GM20431 (cell line): ENCODE results near the gene ATP1A4.
"Not testable (repeated sequence)": the region's sequence is repeated elsewhere in the genome, so short reads cannot be mapped to it uniquely, and the experiment has no call there.

ENCODE experiments used
- in situ Hi-C: fragments of 300-500 bp; cut with MseI, MboI; formaldehyde crosslinking; loops from one replicate; pipeline ENCODE4 v1.15.0; 2020; ENCODE audit warnings: low sequenced_read_pairs; ENCODE audit not compliant: unreplicated experiment

The ATP1A4 gene

DNA sequence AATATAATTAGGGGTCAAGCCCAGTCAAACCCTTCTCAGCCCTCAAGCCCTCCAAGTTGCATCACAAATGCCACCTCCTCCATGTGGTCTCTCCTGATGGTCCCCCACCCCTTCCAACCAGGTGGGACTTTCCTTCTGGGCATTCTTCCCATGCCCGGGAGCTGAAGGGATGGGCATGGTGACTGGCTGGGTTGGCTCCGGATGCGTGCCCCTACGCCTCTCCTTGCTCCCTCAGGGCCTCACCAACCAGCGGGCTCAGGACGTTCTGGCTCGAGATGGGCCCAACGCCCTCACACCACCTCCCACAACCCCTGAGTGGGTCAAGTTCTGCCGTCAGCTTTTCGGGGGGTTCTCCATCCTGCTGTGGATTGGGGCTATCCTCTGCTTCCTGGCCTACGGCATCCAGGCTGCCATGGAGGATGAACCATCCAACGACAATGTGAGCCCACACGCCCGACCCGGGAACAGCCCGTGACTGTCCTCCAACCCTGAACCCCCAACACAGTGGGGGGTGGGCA, 28.4 kb upstream of the ATP1A4 start:
- in situ Hi-C loops, result no loop called here

DNA sequence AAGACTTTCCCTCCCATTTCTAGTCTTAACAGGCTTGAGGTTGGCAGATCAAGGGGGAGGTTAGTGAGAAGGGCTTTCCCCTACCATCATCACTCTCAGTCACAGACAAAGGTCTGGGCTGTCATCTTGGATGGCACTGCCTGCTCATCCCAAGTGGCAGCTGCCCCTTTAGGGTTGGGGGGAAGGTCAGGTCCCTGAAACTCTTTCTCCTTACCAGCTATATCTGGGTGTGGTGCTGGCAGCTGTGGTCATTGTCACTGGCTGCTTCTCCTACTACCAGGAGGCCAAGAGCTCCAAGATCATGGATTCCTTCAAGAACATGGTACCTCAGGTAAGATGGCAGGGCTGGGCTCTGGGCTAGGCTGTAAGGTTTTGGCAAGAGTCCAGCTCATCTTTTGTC, 27.7 kb upstream of the ATP1A4 start:
- in situ Hi-C loops, result no loop called here

DNA sequence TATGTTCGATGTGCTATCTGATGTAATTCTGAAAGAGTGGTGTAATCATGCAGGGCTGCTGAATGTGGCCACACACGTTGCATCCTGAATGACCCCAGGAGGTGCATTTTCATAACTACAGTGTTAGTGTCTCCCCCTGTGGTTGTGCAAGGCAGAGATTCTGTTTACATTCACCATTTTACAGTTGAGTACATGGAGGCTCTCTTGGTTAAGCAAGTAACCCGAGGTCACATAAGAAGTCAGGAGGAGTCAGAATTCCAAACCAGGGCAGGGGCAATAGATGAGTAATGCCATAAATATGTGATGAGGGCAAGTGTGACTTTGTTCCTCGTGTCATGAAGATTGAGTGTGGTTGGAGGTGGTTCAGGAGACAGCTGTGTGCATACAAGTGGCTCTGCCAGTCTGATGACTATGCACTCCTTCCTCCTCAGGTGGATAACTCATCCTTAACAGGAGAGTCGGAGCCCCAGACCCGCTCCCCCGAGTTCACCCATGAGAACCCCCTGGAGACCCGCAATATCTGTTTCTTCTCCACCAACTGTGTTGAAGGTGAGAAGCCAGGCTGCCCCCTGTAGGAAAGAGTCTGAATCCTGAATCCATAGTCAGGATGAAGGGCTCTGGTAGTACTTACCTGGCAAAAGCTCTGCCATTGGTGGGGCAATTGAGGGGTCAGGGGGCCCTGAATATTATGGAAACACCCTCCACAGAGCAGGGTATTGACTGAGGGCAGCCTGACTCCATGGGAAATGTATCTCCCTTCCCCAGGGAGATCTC, 26.5 kb upstream of the ATP1A4 start:
- in situ Hi-C loops, result no loop called here

DNA sequence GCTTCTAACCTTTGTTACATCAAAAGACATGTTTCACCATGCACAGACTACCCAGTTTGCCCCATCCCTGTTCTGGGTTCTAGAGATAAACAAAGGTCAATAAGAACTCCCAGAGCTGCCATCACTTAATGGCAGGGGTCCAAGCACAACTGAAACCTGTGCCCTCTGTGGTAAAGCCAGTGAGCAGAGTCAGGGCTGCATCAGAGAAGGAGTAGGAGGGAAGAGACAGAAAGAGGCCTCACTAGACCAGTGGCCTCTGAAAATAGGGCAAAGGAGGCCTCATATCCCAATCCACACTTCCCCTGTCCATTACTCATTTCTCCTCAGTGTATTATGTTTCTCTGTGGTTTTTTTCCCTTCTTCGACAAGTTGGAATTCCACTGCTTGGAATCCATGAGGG, 25.7 kb upstream of the ATP1A4 start:
- in situ Hi-C loops, result no loop called here

- in situ Hi-C loops, result not testable (repeated sequence)
Measured at GRCh38 chr1:160126342-160126741, 25.1 kb upstream of the ATP1A4 start.

GRCh38 chr1:160127381-160127780, 24.0 kb upstream of the ATP1A4 start:
- in situ Hi-C loops, result no loop called here

DNA sequence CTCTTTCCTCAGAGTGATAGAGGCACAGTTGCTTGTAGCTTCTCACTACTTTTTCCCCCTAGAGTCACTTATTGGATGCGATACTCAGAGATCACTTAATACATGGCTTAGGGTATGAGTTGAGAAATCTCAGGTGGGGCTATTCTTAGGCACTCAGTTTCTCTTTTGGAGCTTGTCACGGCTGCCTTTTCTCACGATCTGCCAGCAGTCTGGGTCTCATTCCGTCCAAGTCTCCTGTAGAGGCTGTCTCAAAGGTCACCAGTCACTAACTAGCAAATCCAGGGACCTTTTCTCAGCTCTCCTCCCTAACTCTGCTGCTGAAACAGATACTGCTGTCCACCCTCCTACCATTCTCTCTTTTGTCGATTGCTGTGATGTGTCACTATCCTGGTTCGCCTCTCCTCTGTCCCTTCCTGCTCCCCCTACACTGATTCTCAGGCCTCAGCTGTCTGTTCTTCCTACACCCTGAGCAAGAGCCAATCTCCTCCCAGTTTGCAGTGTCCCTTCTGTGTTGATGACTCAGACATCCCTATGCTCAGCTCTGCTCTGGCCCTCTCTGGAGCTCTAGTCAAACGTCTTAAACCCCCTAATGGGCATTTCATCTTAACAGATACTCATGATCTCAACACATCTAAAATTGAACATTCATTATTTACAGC, 23.4 kb upstream of the ATP1A4 start:
- in situ Hi-C loops, result no loop called here

DNA sequence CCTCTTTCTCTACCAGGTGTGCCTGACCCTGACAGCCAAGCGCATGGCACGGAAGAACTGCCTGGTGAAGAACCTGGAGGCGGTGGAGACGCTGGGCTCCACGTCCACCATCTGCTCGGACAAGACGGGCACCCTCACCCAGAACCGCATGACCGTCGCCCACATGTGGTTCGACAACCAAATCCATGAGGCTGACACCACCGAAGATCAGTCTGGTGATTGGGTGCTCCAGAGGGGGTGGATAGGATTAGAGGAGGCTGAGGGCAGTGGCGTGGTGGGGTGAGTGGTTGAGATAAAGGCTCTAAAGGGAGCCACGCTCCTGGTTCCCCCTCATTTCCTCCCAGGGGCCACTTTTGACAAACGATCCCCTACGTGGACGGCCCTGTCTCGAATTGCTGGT, 22.8 kb upstream of the ATP1A4 start:
- in situ Hi-C loops, result no loop called here

GRCh38 chr1:160129046-160129445, 22.4 kb upstream of the ATP1A4 start:
- in situ Hi-C loops, result no loop called here

DNA sequence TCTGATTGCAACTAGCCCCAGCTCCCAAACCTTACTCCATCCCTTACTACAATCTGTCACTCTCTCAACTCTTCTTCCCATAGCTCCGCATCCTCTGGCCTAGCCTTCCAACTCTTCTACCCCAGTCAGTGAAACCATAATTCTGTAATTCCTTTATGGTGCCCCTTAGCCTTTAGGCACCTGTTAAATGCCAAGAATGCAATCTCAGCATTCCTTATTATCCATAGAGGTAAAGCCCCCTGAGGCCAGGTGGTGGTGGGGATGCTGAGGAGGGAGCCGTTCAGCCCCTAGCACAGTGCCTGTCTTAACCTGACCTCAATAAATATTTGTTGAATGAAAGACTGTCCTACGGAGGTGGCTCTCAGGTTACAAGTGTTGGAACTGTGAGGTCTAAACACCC, 21.8 kb upstream of the ATP1A4 start:
- in situ Hi-C loops, result no loop called here

DNA sequence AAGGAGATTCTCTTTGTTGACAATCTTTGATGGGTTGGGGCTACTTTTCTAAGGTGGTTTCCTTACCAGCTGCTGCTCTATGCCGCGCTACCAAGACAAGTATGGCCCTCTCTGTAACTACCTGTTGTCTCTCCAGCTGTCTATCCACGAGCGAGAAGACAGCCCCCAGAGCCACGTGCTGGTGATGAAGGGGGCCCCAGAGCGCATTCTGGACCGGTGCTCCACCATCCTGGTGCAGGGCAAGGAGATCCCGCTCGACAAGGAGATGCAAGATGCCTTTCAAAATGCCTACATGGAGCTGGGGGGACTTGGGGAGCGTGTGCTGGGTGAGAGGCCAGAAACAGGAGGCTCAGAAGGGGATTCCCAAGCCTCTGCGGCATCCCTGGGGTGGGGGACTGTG, 21.4 kb upstream of the ATP1A4 start:
- in situ Hi-C loops, result no loop called here

DNA sequence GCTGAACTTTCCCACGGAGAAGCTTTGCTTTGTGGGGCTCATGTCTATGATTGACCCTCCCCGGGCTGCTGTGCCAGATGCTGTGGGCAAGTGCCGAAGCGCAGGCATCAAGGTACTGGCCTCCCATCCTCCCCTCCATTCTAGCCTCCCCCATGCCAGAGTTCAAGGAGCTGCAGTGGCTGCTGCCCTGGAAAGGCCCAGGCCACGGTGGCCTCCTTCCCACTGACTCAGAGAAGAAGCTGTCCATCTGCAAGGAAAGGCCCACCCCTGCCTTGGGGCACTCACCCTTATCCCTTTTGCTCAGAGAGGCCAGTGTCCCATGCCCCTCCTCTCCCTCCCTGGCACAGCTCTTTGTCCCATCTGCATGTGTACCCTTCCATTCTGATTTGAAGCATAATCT, 20.9 kb upstream of the ATP1A4 start:
- in situ Hi-C loops, result no loop called here

GRCh38 chr1:160130939-160131338, 20.5 kb upstream of the ATP1A4 start:
- in situ Hi-C loops, result no loop called here

GRCh38 chr1:160131803-160132565, 19.4 kb upstream of the ATP1A4 start:
- in situ Hi-C loops, result no loop called here

DNA sequence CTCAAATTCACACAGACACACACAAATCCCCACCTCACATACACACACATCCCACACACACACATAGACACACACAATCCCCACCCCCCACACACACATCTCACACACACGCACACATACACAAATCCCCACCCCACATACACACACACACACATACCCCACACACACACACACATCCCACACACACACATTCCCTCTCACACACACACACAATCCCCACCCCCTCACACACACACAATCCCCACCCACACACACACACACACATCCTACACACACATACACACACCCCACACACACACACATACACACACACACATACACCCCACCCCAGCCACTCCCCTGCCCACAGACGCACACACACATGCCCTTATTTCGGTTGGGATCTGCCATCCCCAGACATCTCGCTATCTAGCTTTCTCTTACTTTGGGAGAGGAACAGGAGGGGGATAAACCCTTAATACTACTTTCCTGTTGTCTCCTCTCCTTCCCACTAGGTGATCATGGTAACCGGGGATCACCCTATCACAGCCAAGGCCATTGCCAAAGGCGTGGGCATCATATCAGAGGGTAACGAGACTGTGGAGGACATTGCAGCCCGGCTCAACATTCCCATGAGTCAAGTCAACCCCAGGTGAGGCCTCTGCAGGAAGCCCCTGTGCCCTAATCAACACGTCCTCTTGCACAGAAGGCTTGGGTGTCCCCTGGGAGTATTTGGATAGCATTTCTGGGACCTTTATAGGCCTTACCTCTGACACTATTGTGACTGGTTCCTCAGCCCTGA, 17.2 kb upstream of the ATP1A4 start:
- in situ Hi-C loops, result no loop called here

GRCh38 chr1:160134791-160135572, 16.4 kb upstream of the ATP1A4 start:
- in situ Hi-C loops, result no loop called here

GRCh38 chr1:160136121-160136925, 15.1 kb upstream of the ATP1A4 start:
- in situ Hi-C loops, result no loop called here

- in situ Hi-C loops, result no loop called here
Measured at GRCh38 chr1:160136926-160137200, 14.5 kb upstream of the ATP1A4 start.
